OCI-LY1 (cell line): ENCODE results near the gene TIAM1.

Experiments used
- H2AFZ ChIP-seq: fragments of 200-600 bp; sonication (generic), shearing (Covaris generic); 2 replicates; pipeline ENCODE4 v1.6.0; 2014; ENCODE audit warnings: antibody characterized with exemption, mild to moderate bottlenecking, low read length
- H3F3A ChIP-seq: fragments of 200-600 bp; sonication (generic), shearing (Covaris generic); 2 replicates; pipeline ENCODE4 v1.6.0; 2014; ENCODE audit warnings: mild to moderate bottlenecking, antibody characterized with exemption, low read length, moderate library complexity; ENCODE audit not compliant: insufficient read depth
- H3K27ac ChIP-seq: fragments of 200-600 bp; sonication (generic); 2 replicates; pipeline ENCODE4 v1.5.1; 2014; ENCODE audit warnings: low read length, mixed run types, mild to moderate bottlenecking, low read depth; ENCODE audit not compliant: poor library complexity, severe bottlenecking
- H3K27me3 ChIP-seq: fragments of 200-600 bp; sonication (generic); 2 replicates; pipeline ENCODE4 v1.6.0; 2014; ENCODE audit warnings: antibody characterized with exemption, mild to moderate bottlenecking, low read length, moderate library complexity; ENCODE audit not compliant: insufficient read depth
- H3K36me3 ChIP-seq: fragments of 200-600 bp; sonication (generic); 2 replicates; pipeline ENCODE4 v1.6.1; 2014; ENCODE audit warnings: mild to moderate bottlenecking, antibody characterized with exemption, low read length, moderate library complexity, mixed read lengths; ENCODE audit not compliant: insufficient read depth
- H3K4me1 ChIP-seq: fragments of 200-600 bp; sonication (generic); 2 replicates; pipeline ENCODE4 v1.5.1; 2014; ENCODE audit warnings: mild to moderate bottlenecking, low read length, moderate library complexity; ENCODE audit not compliant: insufficient read depth, severe bottlenecking
- H3K4me2 ChIP-seq: fragments of 200-600 bp; sonication (generic), shearing (Covaris generic); 2 replicates; pipeline ENCODE4 v1.6.1; 2014; ENCODE audit warnings: low read length
- H3K4me3 ChIP-seq: fragments of 200-600 bp; sonication (generic); 2 replicates; pipeline ENCODE4 v1.5.1; 2014; ENCODE audit warnings: low read length, low read depth, mild to moderate bottlenecking, mixed read lengths; ENCODE audit not compliant: poor library complexity, severe bottlenecking
- H3K79me2 ChIP-seq: fragments of 200-600 bp; shearing (Covaris generic); 2 replicates; pipeline ENCODE4 v1.6.1; 2016; ENCODE audit warnings: mixed run types, low read length, mixed read lengths; ENCODE audit not compliant: insufficient read depth
- H3K9ac ChIP-seq: fragments of 200-600 bp; sonication (generic), shearing (Covaris generic); 2 replicates; pipeline ENCODE4 v1.6.1; 2014; ENCODE audit warnings: mild to moderate bottlenecking, low read length, mixed read lengths
- H3K9me2 ChIP-seq: fragments of 200-600 bp; sonication (generic), shearing (Covaris generic); 2 replicates; pipeline ENCODE4 v1.6.1; 2014; ENCODE audit warnings: low read depth, mild to moderate bottlenecking, low read length, mixed read lengths
- H3K9me3 ChIP-seq: fragments of 200-600 bp; shearing (Covaris generic); 2 replicates; pipeline ENCODE4 v1.6.1; 2014; ENCODE audit warnings: low read length, mixed read lengths
- H4K20me1 ChIP-seq: fragments of 200-600 bp; sonication (generic), shearing (Covaris generic); 2 replicates; pipeline ENCODE4 v1.6.0; 2016; ENCODE audit warnings: mild to moderate bottlenecking, low read length; ENCODE audit not compliant: insufficient read depth
- EZH2 ChIP-seq: fragments of 200-600 bp; sonication (generic), shearing (Covaris generic); IDR thresholded peaks from 2 replicates; pipeline ENCODE4 v1.8.0; 2017; ENCODE audit warnings: borderline replicate concordance, mixed run types, mild to moderate bottlenecking, antibody characterized with exemption, low read length, moderate library complexity, mixed read lengths
- TF ChIP-seq, protein P1 (sequence below): fragments of 200-600 bp; sonication (generic), shearing (Covaris generic); IDR thresholded peaks from 2 replicates; pipeline ENCODE4 v1.5.1; 2017; ENCODE audit warnings: mild to moderate bottlenecking, antibody characterized with exemption, low read length, moderate library complexity, mixed read lengths

TIAM1 gene

DNA sequence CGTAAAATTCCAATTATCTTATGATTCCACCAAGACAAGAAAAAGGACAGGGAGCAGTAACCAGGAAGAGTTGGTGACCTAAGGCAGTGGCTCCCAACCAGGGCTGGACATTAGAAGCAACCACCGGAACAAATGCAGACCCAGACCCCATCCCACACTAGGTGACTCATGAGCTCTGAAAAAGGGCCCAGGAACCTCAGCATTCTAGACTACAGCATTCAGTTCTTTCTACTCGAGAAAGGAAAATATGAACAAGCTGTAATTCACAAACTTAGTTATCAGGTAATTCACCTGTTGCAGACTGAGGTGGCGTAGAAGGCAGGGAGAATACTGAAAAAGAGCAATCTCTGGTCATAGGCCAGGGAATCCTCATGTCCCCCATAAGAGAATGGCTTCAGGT lies 167.3 kb downstream of the TIAM1 start:
- Histone ChIP-seq H3K27ac (no peak overlapping the region), H3K4me3 (no peak overlapping the region), H3K4me1 (peaks cover 12% of the 10 kb centered on the region), H3K36me3 (no peaks in the 10 kb centered on the region), H4K20me1 (no peaks in the 10 kb centered on the region), H2AFZ (no peak overlapping the region), H3K79me2 (no peaks in the 10 kb centered on the region), H3F3A (no peaks in the 10 kb centered on the region), H3K4me2 (no peak overlapping the region), H3K9me3 (no peaks in the 10 kb centered on the region), H3K9ac (no peak overlapping the region), H3K27me3 (no peaks in the 10 kb centered on the region), H3K9me2 (no peaks in the 10 kb centered on the region)
- TF ChIP-seq, protein P1, sequence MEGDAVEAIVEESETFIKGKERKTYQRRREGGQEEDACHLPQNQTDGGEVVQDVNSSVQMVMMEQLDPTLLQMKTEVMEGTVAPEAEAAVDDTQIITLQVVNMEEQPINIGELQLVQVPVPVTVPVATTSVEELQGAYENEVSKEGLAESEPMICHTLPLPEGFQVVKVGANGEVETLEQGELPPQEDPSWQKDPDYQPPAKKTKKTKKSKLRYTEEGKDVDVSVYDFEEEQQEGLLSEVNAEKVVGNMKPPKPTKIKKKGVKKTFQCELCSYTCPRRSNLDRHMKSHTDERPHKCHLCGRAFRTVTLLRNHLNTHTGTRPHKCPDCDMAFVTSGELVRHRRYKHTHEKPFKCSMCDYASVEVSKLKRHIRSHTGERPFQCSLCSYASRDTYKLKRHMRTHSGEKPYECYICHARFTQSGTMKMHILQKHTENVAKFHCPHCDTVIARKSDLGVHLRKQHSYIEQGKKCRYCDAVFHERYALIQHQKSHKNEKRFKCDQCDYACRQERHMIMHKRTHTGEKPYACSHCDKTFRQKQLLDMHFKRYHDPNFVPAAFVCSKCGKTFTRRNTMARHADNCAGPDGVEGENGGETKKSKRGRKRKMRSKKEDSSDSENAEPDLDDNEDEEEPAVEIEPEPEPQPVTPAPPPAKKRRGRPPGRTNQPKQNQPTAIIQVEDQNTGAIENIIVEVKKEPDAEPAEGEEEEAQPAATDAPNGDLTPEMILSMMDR = no peak
- TF ChIP-seq EZH2 = no peak

DNA sequence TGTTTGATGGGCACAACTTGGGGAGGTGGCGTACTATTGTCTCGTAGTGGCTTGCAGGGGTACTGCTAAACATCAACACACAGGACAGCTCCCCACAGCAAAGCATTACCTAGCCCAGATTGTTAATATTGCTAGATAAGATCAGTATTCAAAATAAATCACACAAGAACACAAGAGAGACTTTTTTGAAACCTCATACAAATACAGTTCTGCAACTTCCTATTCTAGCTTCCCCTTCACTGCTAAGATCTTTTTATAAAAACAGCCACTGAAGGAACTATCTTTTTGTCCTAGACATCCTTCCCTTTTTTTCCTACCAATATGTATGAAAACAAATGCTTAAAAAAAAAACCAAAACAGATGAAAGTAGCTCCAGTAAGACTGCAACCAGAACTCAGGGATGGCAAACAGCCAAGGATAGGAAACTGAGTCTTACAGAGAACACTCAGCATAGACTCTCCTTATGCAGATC lies 167.9 kb downstream of the TIAM1 start:
- H3K27ac ChIP-seq = no peak overlapping the region
- H3K36me3 ChIP-seq = no peaks in the 10 kb centered on the region
- H3K4me2 ChIP-seq = no peak overlapping the region
- no peaks in the 10 kb centered on the region for H3K79me2 ChIP-seq
- no peaks in the 10 kb centered on the region for H3F3A ChIP-seq
- no peaks in the 10 kb centered on the region for H3K9me3 ChIP-seq
- no peak for TF ChIP-seq EZH2
- TF ChIP-seq, protein P1 = no peak
- no peak overlapping the region for H3K4me3 ChIP-seq
- no peak overlapping the region for H3K9ac ChIP-seq
- no peak overlapping the region for H2AFZ ChIP-seq
- no peaks in the 10 kb centered on the region for H3K27me3 ChIP-seq
- H3K9me2 ChIP-seq = no peaks in the 10 kb centered on the region
- peaks cover 9% of the 10 kb centered on the region for H3K4me1 ChIP-seq
- no peaks in the 10 kb centered on the region for H4K20me1 ChIP-seq

DNA sequence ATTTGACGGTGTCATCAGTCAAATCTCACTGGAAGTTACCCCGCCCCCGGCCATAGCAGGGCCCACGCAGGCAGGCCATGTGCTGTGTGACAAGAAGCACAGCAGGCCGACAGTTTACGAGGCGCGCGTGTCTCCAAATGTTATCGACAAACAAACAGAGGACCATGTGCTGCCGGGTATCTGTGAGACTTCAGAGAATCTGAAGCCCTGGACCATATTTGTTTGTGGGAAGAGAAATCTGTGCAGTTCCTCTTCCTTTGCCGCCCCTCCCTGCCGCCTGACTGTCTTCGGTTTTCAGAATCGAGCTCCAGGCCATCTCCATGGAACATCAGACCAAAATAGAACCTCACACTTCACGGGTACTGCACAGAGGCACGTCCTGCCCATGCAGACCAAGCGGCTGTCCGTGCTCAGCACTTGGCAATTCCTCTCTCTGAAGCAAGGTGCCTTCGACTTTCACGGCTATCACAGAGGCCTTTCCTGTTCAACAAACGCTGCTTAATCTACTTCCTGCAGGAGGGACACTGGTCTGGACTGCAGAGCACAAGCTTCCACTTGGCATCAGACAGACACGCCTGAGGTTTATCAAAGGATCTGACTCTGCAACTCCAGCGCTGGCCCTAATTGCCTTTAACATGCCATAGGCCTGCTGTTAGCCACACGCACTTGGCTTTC lies 170.0 kb downstream of the TIAM1 start:
- no peak for TF ChIP-seq EZH2
- TF ChIP-seq, protein P1 = no peak
- no peak overlapping the region for H3K9ac ChIP-seq

More for the DNA sequence above, 170.0 kb downstream of the TIAM1 start:
- H3K27me3 ChIP-seq = no peaks in the 10 kb centered on the region
- no peaks in the 10 kb centered on the region for H3K36me3 ChIP-seq
- H3K9me3 ChIP-seq = no peaks in the 10 kb centered on the region
- H3K4me2 ChIP-seq = no peak overlapping the region
- no peaks in the 10 kb centered on the region for H4K20me1 ChIP-seq
- H3K27ac ChIP-seq = no peak overlapping the region
- H3K79me2 ChIP-seq = no peaks in the 10 kb centered on the region
- H3K4me3 ChIP-seq = no peak overlapping the region
- no peaks in the 10 kb centered on the region for H3K9me2 ChIP-seq
- no peaks in the 10 kb centered on the region for H3K4me1 ChIP-seq
- H2AFZ ChIP-seq = no peak overlapping the region
- H3F3A ChIP-seq = no peaks in the 10 kb centered on the region
